B cell (primary cell): Measurements from ENCODE around the gene XYLT1. TPM values are rescaled to one million over a fixed set of nuclear protein-coding genes. Genes with fewer than 3 reads are reported as not detected.

ENCODE experiments used
- ATAC-seq: fragments of 200-7000 bp; cut with Tn5 transposase; one replicate; pipeline ENCODE4 v1.10.0; 2021; ENCODE audit warnings: low read depth, mild to moderate bottlenecking, moderate number of reproducible peaks, moderate library complexity
- CTCF ChIA-PET: fragments of 350-600 bp; sonication (Branson Sonifier 250); formaldehyde crosslinking; loops from one replicate; lab custom pipeline; 2021; ENCODE audit warnings: antibody characterized with exemption, inconsistent platforms; lab: Charles Lee
- POLR2A ChIA-PET: fragments of 350-600 bp; sonication (Branson Sonifier 250); formaldehyde crosslinking; loops from one replicate; lab custom pipeline; 2021; ENCODE audit warnings: antibody characterized with exemption; lab: Charles Lee
- DNase-seq: peaks from one replicate; pipeline ENCODE4 v3.0.0; 2013
- H2AFZ ChIP-seq: 2 replicates; pipeline ENCODE4 v1.6.1; 2012; ENCODE audit warnings: mild to moderate bottlenecking, low read depth, low read length; ENCODE audit not compliant: insufficient read depth, poor library complexity, severe bottlenecking
- H3K27ac ChIP-seq, 2 donors: 1 replicate in 1 of 2; 2 replicates in 1 of 2; pipeline ENCODE4 v1.5.1; 2012 to 2013; ENCODE audit warnings: low read length in 2 of 2, mild to moderate bottlenecking in 2 of 2, moderate library complexity in 1 of 2
- H3K27me3 ChIP-seq, 4 experiments: fragments of 200-600 bp in 1 of 4; sonication (generic) in 1 of 4; replicated peaks in 1 of 4; 1 replicate in 2 of 4; 2 replicates in 2 of 4; pipeline versions ENCODE4 v1.6.1 to v1.7.0; 2013 to 2016; ENCODE audit warnings: low read length in 3 of 4, mild to moderate bottlenecking in 2 of 4, mixed read lengths in 1 of 4, moderate library complexity in 1 of 4; ENCODE audit not compliant: insufficient read depth in 4 of 4, control insufficient read depth in 3 of 4; ENCODE audit errors: control extremely low read depth in 1 of 4
- H3K36me3 ChIP-seq, 2 experiments: replicated peaks in 1 of 2; 1 replicate in 1 of 2; 2 replicates in 1 of 2; pipeline versions ENCODE4 v1.6.1 to v1.7.1; 2013; ENCODE audit warnings: low read length in 1 of 2; ENCODE audit not compliant: insufficient read depth in 2 of 2, control insufficient read depth in 1 of 2; ENCODE audit errors: control extremely low read depth in 1 of 2, extremely low read depth in 1 of 2
- H3K4me1 ChIP-seq, 2 donors: fragments of 200-600 bp in 1 of 2; sonication (generic) in 1 of 2; 1 replicate in 1 of 2; 2 replicates in 1 of 2; pipeline versions ENCODE4 v1.5.1 to v1.6.1; 2013 to 2017; ENCODE audit warnings: low read length in 2 of 2; ENCODE audit not compliant: control insufficient read depth in 2 of 2, insufficient read depth in 2 of 2
- H3K4me2 ChIP-seq: replicated peaks from 2 replicates; pipeline ENCODE3; 2012; ENCODE audit warnings: mild to moderate bottlenecking, low read depth, low read length; ENCODE audit not compliant: poor library complexity, severe bottlenecking
- H3K4me3 ChIP-seq, 5 experiments: fragments of 200-600 bp in 1 of 5; sonication (generic) in 1 of 5; 1 replicate in 3 of 5; 2 replicates in 2 of 5; pipeline versions ENCODE4 v1.5.1 to v1.7.0; 2011 to 2016; ENCODE audit warnings: low read length in 4 of 5, mild to moderate bottlenecking in 4 of 5, low read depth in 2 of 5, control low read depth in 1 of 5, moderate library complexity in 1 of 5; ENCODE audit not compliant: insufficient read depth in 1 of 5; ENCODE audit errors: control extremely low read depth in 1 of 5, extremely low read depth in 1 of 5
- H3K79me2 ChIP-seq: fragments of 200-600 bp; sonication (generic); one replicate; pipeline ENCODE4 v1.6.0; 2016; ENCODE audit warnings: low read length; ENCODE audit not compliant: control insufficient read depth, insufficient read depth
- H3K9ac ChIP-seq: fragments of 200-600 bp; sonication (generic); 2 replicates; pipeline ENCODE4 v1.6.1; 2017; ENCODE audit warnings: mild to moderate bottlenecking, low read length, moderate library complexity
- H3K9me3 ChIP-seq, 3 donors: one replicate each; pipeline versions ENCODE4 v1.6.1 to v1.7.1; 2013; ENCODE audit warnings: low read length in 2 of 3; ENCODE audit not compliant: control insufficient read depth in 2 of 3, insufficient read depth in 1 of 3; ENCODE audit errors: control extremely low read depth in 1 of 3
- H4K20me1 ChIP-seq: 2 replicates; pipeline ENCODE4 v1.6.0; 2012; ENCODE audit warnings: mild to moderate bottlenecking, low read length; ENCODE audit not compliant: insufficient read depth, control insufficient read depth, poor library complexity, severe bottlenecking
- H3K27ac Mint-ChIP-seq: one replicate; pipeline ENCODE4 v1.8.0; 2021; ENCODE audit warnings: mixed read lengths
- H3K27me3 Mint-ChIP-seq: one replicate; pipeline ENCODE4 v1.8.0; 2021; ENCODE audit warnings: mixed read lengths
- H3K4me1 Mint-ChIP-seq: one replicate; pipeline ENCODE4 v1.8.0; 2021; ENCODE audit warnings: mixed read lengths
- H3K4me3 Mint-ChIP-seq: one replicate; pipeline ENCODE4 v1.8.0; 2021; ENCODE audit warnings: mixed read lengths
- H3K9me3 Mint-ChIP-seq: one replicate; pipeline ENCODE4 v1.8.0; 2022; ENCODE audit warnings: mixed read lengths; ENCODE audit not compliant: insufficient read depth
- EZH2 ChIP-seq: IDR thresholded peaks from 2 replicates; pipeline ENCODE4 v1.6.1; 2012; ENCODE audit warnings: borderline replicate concordance, low read depth, mild to moderate bottlenecking, moderate library complexity, low read length; ENCODE audit not compliant: insufficient read depth, poor library complexity, severe bottlenecking
- WGBS: methylation state at CpG from one replicate; pipeline ENCODE4 v1.1.5; 2013; ENCODE audit warnings: missing lambda C conversion rate; ENCODE audit not compliant: insufficient coverage; 5-methylcytosine and 5-hydroxymethylcytosine counted together
- intact Hi-C: fragments of 100-400 bp; cut with micrococcal nuclease; formaldehyde crosslinking; loops from one replicate; pipeline ENCODE4 v1.10.0; 2022
- polyA plus RNA-seq: library from polyadenylated mRNA; depleted of rRNA; stranded (reverse); fragments of >200 nt; gene quantifications from 2 replicates; pipeline ENCODE4 v1.2.3, GENCODE V29; 2012
- total RNA-seq, 2 donors: library from RNA; stranded (reverse); fragments of 120-200 nt in 1 of 2; gene quantifications; 1 replicate in 1 of 2; 2 replicates in 1 of 2; pipeline versions ENCODE4 v1.2.3 to v1.2.4, GENCODE V29; 2013 to 2022
- TF ChIP-seq, protein P1 (sequence below): fragments of 200-600 bp; IDR thresholded peaks from one replicate; pipeline ENCODE4 v1.8.0; 2022; ENCODE audit warnings: antibody characterized with exemption, mild to moderate bottlenecking

The XYLT1 gene
- total and polyA plus RNA-seq, 2 donors (not counting 1 experiment from before 2014, with no cell fraction given) = 8.7 to 59.6 TPM

DNA sequence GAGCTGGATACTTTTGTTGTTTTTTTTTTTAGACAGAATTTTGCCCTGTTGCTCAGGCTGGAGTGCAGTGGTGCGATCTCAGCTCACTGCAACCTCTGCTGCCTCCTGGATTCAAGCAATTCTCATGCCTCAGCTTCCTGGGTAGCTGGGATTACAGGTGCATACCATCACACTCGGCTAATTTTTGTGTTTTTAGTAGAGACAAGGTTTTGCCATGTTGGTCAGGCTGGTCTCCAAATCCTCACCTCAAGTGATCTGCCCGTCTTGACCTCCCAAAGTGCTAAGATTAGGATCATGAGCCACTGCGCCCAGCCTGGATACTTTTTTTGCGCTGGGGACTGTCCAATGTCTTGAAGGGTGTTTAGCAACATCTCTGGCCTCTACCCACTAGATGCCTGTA is 32.6 kb upstream of the XYLT1 start:
- Mint-ChIP-seq H3K27ac (no peak overlapping the region), H3K4me3 (no peak overlapping the region)

DNA sequence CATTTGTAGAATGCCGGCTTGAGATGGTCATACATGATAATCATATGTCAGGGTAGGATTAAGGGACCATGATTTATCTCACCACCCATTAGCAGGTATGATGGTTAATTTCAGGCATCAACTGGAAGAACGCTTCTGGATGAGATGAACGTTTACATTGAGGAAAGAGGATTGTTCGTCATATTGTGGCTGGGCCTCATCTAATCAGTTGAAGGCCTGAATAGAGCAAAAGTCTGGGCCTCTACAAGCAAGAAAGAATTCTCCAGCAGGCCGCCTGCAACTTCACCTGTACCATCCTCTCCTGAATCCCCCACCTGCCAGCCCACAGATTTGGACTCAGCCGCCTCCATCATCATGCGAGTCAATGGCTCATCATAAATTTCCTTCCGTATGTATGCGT is 30.6 kb upstream of the XYLT1 start:
- 100% methylated on average over 2 of the region's 9 CpGs for WGBS
- Histone ChIP-seq H3K4me3 (no peak overlapping the region), H4K20me1 (no peaks in the 10 kb centered on the region), H3K4me2 (no peak overlapping the region), H3K79me2 (no peaks in the 10 kb centered on the region), H3K36me3 (no peaks in the 10 kb centered on the region), H3K27ac (no peak overlapping the region), H3K9ac (no peak overlapping the region), H3K27me3 (no peaks in the 10 kb centered on the region), H3K9me3 (peaks cover 0 to 2% (median 0%) of the 10 kb centered on the region in 3 donors), H3K4me1 (no peaks in the 10 kb centered on the region), H2AFZ (no peak overlapping the region)
- no peaks in the 10 kb centered on the region for H3K27me3 Mint-ChIP-seq
- no peak for TF ChIP-seq EZH2
- TF ChIP-seq, protein P1, sequence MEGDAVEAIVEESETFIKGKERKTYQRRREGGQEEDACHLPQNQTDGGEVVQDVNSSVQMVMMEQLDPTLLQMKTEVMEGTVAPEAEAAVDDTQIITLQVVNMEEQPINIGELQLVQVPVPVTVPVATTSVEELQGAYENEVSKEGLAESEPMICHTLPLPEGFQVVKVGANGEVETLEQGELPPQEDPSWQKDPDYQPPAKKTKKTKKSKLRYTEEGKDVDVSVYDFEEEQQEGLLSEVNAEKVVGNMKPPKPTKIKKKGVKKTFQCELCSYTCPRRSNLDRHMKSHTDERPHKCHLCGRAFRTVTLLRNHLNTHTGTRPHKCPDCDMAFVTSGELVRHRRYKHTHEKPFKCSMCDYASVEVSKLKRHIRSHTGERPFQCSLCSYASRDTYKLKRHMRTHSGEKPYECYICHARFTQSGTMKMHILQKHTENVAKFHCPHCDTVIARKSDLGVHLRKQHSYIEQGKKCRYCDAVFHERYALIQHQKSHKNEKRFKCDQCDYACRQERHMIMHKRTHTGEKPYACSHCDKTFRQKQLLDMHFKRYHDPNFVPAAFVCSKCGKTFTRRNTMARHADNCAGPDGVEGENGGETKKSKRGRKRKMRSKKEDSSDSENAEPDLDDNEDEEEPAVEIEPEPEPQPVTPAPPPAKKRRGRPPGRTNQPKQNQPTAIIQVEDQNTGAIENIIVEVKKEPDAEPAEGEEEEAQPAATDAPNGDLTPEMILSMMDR = no peak
- ChIA-PET CTCF (no interaction called here), POLR2A (no interaction called here)
- intact Hi-C loops = no loop called here
- ATAC-seq = no peak
- H3K9me3 Mint-ChIP-seq = no peaks in the 10 kb centered on the region
- no peak for DNase-seq
- no peak overlapping the region for H3K4me3 Mint-ChIP-seq
- no peak overlapping the region for H3K27ac Mint-ChIP-seq
- no peaks in the 10 kb centered on the region for H3K4me1 Mint-ChIP-seq

More for the DNA sequence above, 32.6 kb upstream of the XYLT1 start:
- H3K4me1 Mint-ChIP-seq = no peaks in the 10 kb centered on the region
- Histone ChIP-seq H3K9ac (no peak overlapping the region), H2AFZ (no peak overlapping the region), H3K9me3 (no peaks in the 10 kb centered on the region), H3K36me3 (no peaks in the 10 kb centered on the region), H3K4me2 (no peak overlapping the region), H3K4me1 (no peaks in the 10 kb centered on the region), H3K27me3 (no peaks in the 10 kb centered on the region), H3K79me2 (no peaks in the 10 kb centered on the region), H4K20me1 (no peaks in the 10 kb centered on the region), H3K4me3 (no peak overlapping the region), H3K27ac (no peak overlapping the region)
- no peak for TF ChIP-seq EZH2
- TF ChIP-seq, protein P1 = no peak
- intact Hi-C loops = no loop called here
- peaks cover 6% of the 10 kb centered on the region for H3K27me3 Mint-ChIP-seq
- WGBS = 98% methylated on average over 5 of the region's 5 CpGs
- CTCF ChIA-PET = interaction anchor here (1.4 kb wide), 1 partner anchor 11 kb away, joined by 3 read pairs; no protein-coding TSS in a partner anchor
- DNase-seq (no peak), ATAC-seq (no peak)
- H3K9me3 Mint-ChIP-seq = peaks cover 3% of the 10 kb centered on the region
- POLR2A ChIA-PET = no interaction called here
